NCI-H146 (cell line): ENCODE measurements around the gene RBM24.
"Not testable (repeated sequence)": the region's sequence is repeated elsewhere in the genome, so short reads cannot be mapped to it uniquely, and the experiment has no call there.

Experiments used
- DNase-seq: peaks from one replicate; lab custom pipeline; 2025; lab: John Stamatoyannopoulos, UW

The RBM24 gene

DNA sequence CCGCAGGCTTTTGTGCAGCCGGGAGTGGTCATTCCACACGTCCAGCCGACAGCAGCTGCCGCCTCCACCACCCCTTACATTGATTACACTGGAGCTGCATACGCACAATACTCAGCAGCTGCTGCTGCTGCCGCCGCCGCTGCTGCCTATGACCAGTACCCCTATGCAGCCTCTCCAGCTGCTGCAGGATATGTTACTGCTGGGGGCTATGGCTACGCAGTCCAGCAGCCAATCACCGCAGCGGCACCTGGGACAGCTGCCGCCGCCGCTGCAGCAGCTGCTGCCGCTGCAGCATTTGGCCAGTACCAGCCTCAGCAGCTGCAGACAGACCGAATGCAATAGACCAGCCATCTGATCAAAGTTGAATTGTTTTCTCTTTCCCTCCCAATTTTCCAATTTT lies 10.6 kb downstream of the RBM24 start:
- peak; percentile 46 for DNase-seq

DNA sequence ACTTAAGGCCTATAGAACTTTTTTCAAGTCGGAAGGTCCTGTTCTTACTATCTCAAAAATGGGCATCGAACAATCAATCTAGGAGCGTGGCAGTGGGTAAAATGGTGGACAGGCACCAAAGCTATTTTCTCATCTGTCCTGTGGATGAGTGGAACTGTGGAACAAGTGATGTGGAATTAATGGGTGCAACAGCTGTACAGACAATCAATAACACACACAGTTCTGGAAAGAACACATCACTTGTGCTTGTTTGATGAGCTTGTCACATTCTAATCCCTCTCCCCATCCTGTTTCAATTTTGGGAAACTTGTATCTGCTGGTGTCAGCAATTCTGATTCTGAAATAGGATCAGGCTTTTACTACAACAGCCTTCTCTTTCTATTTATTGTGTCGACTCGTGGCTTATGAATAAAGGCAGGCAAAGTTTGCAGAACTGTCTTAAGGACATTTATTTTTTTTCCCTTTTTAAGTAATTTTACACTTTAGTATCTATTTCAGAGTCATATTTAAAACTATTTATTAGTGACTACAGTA lies 11.5 kb downstream of the RBM24 start:
- DNase-seq = no peak

DNA sequence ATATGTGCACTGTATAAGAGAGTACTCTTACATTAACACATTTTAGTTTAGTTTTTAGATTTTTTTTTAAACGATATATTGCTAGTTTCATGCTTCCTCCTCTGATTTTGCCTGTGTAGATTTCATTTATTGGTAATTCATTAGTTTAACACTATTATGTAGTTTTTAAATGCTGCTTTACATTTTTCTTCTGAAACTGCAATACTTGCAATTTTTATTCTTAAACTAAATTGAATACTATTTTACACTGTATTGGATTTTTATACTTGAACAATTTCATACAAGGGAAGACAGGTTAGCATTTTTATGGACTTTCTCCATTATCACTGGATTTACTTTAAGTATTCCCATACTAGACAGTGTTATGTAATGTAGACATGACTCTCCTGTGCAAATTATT lies 12.2 kb downstream of the RBM24 start:
- no peak for DNase-seq

DNA sequence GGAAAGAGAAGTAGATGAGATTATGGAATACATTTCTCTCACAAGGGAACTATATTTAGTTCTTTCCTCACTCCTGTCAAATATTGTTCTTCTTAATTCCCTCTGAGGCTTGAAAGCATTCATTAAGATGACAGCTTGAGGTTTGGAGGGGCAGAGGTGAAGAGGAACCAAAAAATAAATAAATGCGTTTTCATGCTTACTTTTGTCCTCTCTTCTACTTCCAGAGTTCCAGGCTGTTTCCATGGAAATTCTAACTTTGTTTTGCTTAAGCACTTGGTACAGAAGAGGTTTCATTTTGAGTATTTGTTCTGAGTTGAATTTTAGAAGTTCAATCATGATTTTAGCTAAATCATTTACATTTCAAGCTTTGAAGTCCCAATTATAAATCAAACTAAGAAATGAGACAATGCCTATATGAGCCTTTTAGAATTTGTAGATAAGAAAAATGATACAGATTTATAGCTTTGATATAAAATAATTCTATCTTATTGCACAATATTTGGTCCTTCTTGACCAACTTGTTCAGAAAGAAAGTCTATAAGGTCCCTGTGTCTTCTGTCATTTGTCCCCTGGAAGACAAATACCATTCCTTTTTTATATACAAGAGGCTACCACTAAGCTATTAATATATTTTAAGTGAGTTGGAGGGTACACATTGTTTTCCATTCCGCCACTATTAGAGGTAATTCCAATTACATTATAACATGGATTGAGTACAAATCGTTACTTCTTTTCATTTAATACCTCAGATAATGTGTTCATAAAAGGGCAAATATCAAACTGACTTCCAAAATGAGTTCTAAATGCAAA lies 16.3 kb downstream of the RBM24 start:
- DNase-seq = no peak

- no peak for DNase-seq
Observed at GRCh38 chr6:17298257-17298656, 17.1 kb downstream of the RBM24 start.

- DNase-seq = no peak
Observed at GRCh38 chr6:17299222-17299621, 18.1 kb downstream of the RBM24 start.

DNA sequence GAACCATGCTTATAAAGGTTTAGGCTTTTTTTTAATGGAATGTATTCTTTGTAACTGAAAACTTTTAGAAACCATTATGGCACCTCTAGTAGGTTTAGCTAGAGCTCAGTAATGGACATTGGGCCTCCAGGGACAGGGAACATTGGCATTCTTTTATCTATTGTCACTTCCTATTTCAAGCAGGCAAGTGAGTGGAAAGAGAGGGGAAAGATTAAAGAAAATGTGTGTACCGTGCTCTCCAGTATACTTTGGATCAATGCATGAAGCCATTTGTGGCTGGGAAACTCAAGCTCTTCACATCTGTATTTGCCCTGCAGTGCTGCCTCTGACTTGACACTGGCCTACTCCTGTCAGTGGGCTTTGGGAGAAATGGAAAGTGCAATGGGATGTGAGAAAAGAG lies 18.6 kb downstream of the RBM24 start:
- DNase-seq = no peak

- no peak for DNase-seq
Observed at GRCh38 chr6:17300637-17301036, 19.5 kb downstream of the RBM24 start.

GRCh38 chr6:17303444-17303843 lies 22.3 kb downstream of the RBM24 start:
- no peak for DNase-seq

DNA sequence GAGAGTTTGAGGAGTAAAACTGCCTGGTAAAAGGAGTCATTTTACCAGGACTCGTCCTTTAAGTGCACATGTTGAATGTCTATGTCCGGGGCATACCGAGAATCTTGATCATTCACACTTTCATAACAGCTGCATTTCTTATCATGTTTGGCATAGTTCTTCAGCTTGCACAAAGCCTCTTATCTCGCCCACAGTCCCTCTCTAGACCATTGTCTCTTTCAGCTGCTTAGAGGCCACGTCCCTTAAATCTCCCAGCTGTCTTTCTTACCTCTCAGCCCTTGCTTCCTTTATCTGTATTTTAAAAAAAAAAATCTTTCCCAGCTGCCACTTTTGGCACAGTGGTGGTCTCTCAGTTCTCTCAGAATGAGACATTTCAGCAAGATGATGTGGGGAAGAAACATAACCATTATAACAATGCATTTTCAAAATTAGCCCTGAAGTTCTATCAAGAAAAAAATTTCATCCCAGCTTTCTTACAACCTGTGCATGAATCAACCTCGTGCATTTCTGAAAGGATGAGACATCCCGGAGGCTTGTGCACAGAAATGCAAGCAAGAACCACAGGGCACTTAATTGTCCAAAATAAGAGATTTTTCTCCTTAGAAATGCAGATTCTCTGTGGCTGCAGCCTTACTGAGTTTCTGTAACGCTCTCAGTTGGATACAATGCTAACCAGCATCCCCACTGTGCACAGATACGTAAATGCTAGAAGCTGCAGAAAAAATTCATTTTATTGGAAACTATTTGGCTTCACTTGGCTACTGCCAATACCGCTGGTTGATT lies 24.2 kb downstream of the RBM24 start:
- no peak for DNase-seq

DNA sequence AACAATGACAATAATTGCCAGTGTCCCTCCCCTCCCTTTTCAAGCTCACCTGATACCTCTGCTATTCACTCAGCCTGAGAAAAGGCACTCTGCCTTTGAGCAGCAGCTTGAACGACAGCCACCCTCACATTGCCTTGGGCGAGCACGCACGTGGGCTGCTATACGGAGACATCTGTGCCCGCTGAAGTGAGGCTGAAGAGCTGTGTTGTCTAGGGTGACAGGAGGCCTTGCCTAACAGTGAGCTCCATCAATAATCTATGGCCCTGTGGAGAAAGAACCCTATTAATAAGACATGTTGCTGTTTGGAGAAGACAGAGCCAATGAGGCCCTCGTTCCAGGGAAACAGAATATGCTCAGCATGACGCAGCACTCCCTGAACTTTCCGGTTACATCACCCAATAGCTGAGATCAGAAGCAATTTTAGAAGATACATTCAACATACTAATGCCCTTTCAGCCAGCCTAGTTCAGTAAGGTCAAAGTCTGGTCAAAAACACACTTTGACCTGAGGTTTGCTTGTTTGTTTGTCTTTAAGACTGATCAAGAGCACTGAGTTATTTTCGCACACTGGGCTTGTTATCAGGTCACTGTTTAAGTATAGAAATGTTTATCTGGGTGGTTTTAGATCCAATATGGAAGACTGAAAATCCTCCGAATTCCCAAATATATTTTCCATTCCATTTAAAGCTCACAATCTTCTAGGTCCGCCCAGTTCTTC lies 30.6 kb downstream of the RBM24 start:
- peak; percentile 24 for DNase-seq

- not testable (repeated sequence) for DNase-seq
Observed at GRCh38 chr6:17313238-17313637, 32.1 kb downstream of the RBM24 start.

- DNase-seq = no peak
Observed at GRCh38 chr6:17313971-17314370, 32.8 kb downstream of the RBM24 start.

- DNase-seq = no peak
Observed at GRCh38 chr6:17315262-17315661, 34.1 kb downstream of the RBM24 start.

DNA sequence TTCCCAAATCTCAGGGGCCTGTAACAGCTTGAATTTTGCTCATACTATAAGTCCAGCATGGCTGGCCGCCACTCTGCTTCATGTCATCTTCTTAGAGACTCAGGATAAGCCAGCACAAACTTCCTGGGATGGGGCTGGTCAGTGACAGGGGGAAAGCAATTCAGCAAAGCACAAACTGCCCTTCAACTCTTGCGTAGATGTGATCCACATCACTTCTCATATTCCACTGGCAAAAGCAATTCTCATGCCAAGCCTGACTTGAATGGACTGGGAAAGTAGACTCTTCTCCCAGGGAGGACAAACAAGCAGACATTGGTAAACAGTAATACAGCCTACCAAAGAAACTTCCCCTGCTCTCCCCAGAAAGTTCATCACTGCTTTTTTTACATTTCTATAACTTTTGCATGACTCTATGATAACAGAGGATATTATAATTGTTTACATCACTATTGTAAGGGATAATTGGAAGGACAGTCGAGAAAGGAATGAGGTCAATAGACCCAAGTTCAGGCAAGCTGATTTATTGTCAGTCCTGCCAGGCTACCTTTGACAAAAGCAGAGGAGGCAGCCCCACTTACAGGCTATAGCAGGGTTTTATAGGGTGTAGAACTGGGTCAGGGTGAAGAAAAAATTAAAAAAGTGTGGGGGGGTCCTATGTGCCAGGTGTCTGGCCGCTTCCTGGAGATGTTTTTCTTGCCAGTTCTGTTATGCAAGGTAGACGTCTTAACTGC lies 37.4 kb downstream of the RBM24 start:
- no peak for DNase-seq

- not testable (repeated sequence) for DNase-seq
Observed at GRCh38 chr6:17320266-17320665, 39.1 kb downstream of the RBM24 start.

- DNase-seq = no peak
Observed at GRCh38 chr6:17331238-17331637, 50.1 kb downstream of the RBM24 start.

- no peak for DNase-seq
Observed at GRCh38 chr6:17334265-17334664, 53.1 kb downstream of the RBM24 start.

- no peak for DNase-seq
Observed at GRCh38 chr6:17336425-17336824, 55.3 kb downstream of the RBM24 start.

DNA sequence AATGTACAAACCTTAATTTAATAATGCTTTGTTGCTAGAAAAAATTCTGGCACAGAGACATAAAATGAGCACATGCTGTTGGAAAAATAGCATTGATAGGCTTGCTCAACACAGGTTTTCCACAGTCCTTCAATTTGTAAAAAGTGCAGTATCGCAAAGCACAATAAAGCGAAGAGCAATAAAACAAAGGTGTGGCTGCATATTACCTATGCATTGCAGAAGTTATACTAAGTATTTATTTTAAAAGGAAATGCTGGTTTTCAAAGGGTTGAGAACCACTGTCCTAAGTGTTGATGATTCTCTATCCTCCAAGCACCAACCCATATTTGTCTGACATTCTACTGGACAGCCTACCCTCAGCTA lies 58.1 kb downstream of the RBM24 start:
- DNase-seq = no peak

DNA sequence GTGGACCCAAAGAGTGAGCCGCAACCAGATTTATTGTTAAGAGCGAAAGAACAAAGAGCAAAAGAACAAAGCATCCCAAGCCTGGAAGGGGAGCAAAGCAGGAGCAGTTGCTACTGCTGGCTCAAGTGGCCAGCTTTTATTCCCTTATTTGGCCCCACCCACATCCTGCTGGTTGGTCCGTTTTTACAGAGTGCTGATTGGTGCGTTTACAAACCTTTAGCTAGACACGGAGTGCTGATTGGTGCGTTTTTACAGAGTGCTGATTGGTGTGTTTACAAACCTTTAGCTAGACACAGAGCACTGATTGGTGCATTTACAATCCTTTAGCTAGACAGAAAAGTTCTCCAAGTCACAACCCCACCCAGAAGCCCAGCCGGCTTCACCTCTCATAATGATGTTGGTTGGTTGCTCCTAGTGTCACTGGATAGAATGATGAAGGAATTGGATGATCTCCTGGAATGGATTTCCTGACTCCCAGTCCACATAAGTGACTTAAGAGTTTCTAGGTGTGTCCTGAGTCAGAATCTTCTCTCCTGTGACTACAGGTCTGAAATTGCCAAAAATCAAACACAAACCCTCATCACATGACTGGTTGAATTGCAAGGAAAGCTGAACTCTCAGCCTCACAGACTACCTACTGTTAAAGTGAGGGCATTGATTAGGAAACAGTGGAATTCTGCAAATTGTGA lies 60.1 kb downstream of the RBM24 start:
- DNase-seq = no peak
